Neural crest cell (in vitro differentiated cells): ENCODE data around the gene BST1. TPM values are rescaled to one million over a fixed set of nuclear protein-coding genes. Genes with fewer than 3 reads are reported as not detected.
A peak's percentile ranks its signal among the peaks of the same experiment; 100 is the strongest.
"Not testable (repeated sequence)": the region's sequence is repeated elsewhere in the genome, so short reads cannot be mapped to it uniquely, and the experiment has no call there.

ENCODE experiments used
- DNase-seq: peaks from one replicate; pipeline ENCODE4 v3.0.0; 2021; ENCODE audit warnings: low read depth, mixed read lengths, low spot score
- H3K27ac Mint-ChIP-seq: one replicate; pipeline ENCODE4 v1.8.0; 2021; ENCODE audit warnings: mild to moderate bottlenecking, mixed read lengths; ENCODE audit not compliant: unreplicated experiment
- H3K27me3 Mint-ChIP-seq: 2 replicates; pipeline ENCODE4 v1.8.0; 2021; ENCODE audit warnings: low read depth, mild to moderate bottlenecking, mixed read lengths
- H3K36me3 Mint-ChIP-seq: 2 replicates; pipeline ENCODE4 v1.8.0; 2021; ENCODE audit warnings: low read depth, mild to moderate bottlenecking, mixed read lengths
- H3K4me1 Mint-ChIP-seq: 2 replicates; pipeline ENCODE4 v1.8.0; 2021; ENCODE audit warnings: mixed read lengths
- H3K4me3 Mint-ChIP-seq: one replicate; pipeline ENCODE4 v1.8.0; 2021; ENCODE audit warnings: mild to moderate bottlenecking, mixed read lengths
- H3K9me3 Mint-ChIP-seq: 2 replicates; pipeline ENCODE4 v1.8.0; 2021; ENCODE audit warnings: mixed read lengths
- total RNA-seq: library from RNA; stranded (reverse); gene quantifications from 2 replicates; pipeline ENCODE4 v1.2.1, GENCODE V29; 2021
- TF ChIP-seq, protein P1 (sequence below): fragments of 200-600 bp; sonication (generic); conservative IDR thresholded peaks from 2 replicates; pipeline ENCODE4 v1.5.0; 2021; ENCODE audit warnings: antibody characterized with exemption, mild to moderate bottlenecking

The BST1 gene
- total RNA-seq, 1 donor from 2014 or later, result 0.75 TPM

DNA sequence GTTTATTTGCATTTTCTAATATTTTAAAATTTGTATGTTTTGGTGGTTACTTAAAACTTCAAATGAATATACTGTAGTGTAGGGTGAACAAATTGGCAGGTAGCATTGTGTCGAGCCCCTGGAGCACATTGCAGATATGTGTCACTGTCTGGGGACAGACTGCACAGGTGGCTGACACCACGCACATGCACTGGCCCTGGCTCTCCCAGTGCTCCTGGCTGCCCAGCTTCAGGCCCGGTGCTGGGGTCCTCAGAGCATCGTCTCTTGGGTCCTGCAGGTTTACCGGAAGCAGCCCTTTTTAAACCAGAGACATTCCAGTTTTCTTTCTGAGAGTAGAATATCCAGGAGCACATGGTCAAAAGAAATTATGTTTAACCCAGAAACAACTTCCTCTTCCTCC, 15.6 kb downstream of the BST1 start:
- no peaks in the 10 kb centered on the region for H3K4me1 Mint-ChIP-seq
- no peaks in the 10 kb centered on the region for H3K36me3 Mint-ChIP-seq
- TF ChIP-seq, protein P1, sequence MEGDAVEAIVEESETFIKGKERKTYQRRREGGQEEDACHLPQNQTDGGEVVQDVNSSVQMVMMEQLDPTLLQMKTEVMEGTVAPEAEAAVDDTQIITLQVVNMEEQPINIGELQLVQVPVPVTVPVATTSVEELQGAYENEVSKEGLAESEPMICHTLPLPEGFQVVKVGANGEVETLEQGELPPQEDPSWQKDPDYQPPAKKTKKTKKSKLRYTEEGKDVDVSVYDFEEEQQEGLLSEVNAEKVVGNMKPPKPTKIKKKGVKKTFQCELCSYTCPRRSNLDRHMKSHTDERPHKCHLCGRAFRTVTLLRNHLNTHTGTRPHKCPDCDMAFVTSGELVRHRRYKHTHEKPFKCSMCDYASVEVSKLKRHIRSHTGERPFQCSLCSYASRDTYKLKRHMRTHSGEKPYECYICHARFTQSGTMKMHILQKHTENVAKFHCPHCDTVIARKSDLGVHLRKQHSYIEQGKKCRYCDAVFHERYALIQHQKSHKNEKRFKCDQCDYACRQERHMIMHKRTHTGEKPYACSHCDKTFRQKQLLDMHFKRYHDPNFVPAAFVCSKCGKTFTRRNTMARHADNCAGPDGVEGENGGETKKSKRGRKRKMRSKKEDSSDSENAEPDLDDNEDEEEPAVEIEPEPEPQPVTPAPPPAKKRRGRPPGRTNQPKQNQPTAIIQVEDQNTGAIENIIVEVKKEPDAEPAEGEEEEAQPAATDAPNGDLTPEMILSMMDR, result no peak
- no peak overlapping the region for H3K4me3 Mint-ChIP-seq
- DNase-seq, result no peak
- H3K27me3 Mint-ChIP-seq, result no peaks in the 10 kb centered on the region
- no peaks in the 10 kb centered on the region for H3K9me3 Mint-ChIP-seq
- no peak overlapping the region for H3K27ac Mint-ChIP-seq

DNA sequence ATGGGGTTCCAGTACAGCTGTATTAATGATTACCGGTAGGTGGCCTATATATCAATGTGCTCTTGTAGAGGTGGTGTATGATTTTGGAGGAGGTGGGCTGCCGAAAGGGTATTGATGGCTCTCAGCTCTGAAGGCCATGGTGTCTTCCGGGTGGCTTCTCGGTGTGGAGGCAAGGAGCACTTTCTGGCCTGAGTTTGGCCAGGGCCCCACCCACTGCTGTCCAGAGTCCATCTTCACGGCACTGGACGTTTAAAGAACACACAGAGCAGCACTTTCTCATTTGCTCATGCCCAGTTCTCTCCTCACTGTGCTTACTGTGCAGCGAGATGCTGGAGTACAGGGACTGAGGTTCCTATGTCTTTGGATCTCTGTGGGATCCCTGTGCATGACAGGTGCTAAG, 16.1 kb downstream of the BST1 start:
- no peaks in the 10 kb centered on the region for H3K36me3 Mint-ChIP-seq
- H3K4me3 Mint-ChIP-seq, result no peak overlapping the region
- no peak for DNase-seq
- TF ChIP-seq, protein P1, result no peak
- H3K9me3 Mint-ChIP-seq, result no peaks in the 10 kb centered on the region
- H3K27me3 Mint-ChIP-seq, result no peaks in the 10 kb centered on the region
- H3K27ac Mint-ChIP-seq, result no peak overlapping the region
- H3K4me1 Mint-ChIP-seq, result no peaks in the 10 kb centered on the region

DNA sequence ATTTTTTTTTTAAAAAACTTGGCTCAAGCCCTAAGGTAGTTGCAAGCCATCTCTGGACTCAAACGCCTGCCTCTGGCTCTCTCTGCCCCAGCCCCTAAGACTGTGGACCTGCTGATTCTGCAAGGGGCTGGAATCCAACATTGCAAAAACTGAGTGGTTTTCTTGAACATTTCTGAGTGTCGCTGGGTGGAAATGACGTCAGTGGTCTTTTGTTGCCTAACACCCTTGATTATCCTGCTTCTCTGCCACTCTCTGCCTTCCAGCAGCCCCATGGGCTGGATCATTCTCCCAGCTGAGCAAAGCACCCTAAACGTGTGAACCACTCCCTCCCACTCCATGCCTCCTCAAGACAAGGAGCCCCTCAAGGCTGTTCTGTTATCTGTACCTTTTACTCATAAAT, 16.6 kb downstream of the BST1 start:
- H3K27ac Mint-ChIP-seq, result no peak overlapping the region
- no peaks in the 10 kb centered on the region for H3K9me3 Mint-ChIP-seq
- H3K4me1 Mint-ChIP-seq, result no peaks in the 10 kb centered on the region
- H3K36me3 Mint-ChIP-seq, result no peaks in the 10 kb centered on the region
- no peaks in the 10 kb centered on the region for H3K27me3 Mint-ChIP-seq
- H3K4me3 Mint-ChIP-seq, result no peak overlapping the region
- no peak for DNase-seq
- TF ChIP-seq, protein P1, result no peak

DNA sequence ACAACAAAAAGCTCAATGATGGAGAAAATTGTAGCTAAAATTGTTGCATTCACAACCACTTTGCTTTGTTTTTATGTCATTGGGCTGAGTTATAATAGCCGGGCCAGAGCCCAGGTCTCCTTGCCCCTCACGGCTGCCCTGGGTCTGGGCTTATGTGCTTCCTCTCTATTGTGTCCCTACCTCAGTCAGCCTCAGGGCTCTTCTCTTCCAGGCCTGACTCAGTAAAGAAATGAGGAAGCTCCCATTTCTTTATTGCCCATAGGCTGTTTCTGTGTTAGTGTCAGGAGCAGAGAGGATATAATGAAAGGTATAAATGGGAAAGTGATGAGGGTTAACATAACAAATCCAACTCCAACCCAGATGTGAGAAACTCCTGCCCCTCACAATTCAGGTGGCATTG, 18.0 kb downstream of the BST1 start:
- DNase-seq, result no peak
- H3K9me3 Mint-ChIP-seq, result no peaks in the 10 kb centered on the region
- H3K27me3 Mint-ChIP-seq, result no peaks in the 10 kb centered on the region
- no peak overlapping the region for H3K27ac Mint-ChIP-seq
- H3K4me1 Mint-ChIP-seq, result no peaks in the 10 kb centered on the region
- TF ChIP-seq, protein P1, result no peak
- no peak overlapping the region for H3K4me3 Mint-ChIP-seq
- no peaks in the 10 kb centered on the region for H3K36me3 Mint-ChIP-seq

DNA sequence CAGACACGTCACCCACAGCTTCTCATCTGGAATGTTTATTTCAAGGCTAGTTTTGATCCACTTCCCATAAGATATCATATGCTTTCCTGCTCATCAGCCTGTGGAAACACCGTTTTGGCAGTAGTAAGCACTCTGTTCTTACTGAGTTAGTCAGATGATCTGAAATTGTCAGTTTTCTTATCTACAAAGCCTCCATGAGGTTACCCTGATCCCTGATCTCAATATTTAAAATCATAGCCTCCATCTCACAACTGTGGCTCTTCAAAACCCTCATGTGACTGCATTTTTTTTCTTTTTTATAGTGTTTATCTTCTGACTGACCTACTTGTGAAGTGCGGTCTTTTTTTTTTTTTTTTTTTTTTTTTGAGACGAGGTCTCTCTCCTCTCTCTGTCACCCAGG, 22.7 kb downstream of the BST1 start:
- TF ChIP-seq, protein P1, result no peak
- Mint-ChIP-seq H3K9me3 (no peaks in the 10 kb centered on the region), H3K4me3 (no peak overlapping the region), H3K27ac (no peak overlapping the region), H3K27me3 (no peaks in the 10 kb centered on the region), H3K36me3 (no peaks in the 10 kb centered on the region), H3K4me1 (no peaks in the 10 kb centered on the region)
- DNase-seq, result no peak

DNA sequence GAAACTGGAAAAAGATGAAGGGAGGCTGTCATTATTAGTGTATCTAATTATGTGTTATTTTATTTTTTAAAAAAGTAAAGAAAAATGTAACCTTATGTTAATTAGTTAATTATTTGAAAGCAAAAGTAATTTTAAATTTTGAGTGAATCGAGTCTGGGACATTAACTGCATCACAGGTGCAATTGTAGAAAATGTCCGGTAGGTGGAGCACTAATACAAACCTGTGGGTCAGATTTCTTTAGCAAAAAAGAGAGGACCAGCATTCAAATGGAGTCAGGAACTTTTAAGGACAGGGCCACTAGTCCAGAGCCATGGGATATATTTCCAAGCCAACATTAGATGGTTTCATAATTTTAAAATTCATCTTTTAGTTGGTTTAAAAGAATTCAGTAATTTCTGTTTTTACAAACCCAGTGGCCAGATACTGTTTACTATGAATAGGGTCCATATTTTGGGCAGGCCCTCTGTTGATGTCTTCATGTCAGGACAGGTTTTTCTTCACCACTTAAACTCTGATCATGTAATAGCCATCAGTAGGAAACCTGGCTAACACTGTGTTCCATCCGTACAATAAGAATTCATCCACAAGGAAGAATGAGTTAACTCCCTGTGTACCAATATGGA, 27.2 kb downstream of the BST1 start:
- no peak overlapping the region for H3K27ac Mint-ChIP-seq
- H3K4me1 Mint-ChIP-seq, result no peaks in the 10 kb centered on the region
- peaks cover 3% of the 10 kb centered on the region for H3K9me3 Mint-ChIP-seq
- H3K36me3 Mint-ChIP-seq, result no peaks in the 10 kb centered on the region
- no peak for DNase-seq
- TF ChIP-seq, protein P1, result peak; percentile 87
- H3K27me3 Mint-ChIP-seq, result no peaks in the 10 kb centered on the region
- H3K4me3 Mint-ChIP-seq, result no peak overlapping the region

DNA sequence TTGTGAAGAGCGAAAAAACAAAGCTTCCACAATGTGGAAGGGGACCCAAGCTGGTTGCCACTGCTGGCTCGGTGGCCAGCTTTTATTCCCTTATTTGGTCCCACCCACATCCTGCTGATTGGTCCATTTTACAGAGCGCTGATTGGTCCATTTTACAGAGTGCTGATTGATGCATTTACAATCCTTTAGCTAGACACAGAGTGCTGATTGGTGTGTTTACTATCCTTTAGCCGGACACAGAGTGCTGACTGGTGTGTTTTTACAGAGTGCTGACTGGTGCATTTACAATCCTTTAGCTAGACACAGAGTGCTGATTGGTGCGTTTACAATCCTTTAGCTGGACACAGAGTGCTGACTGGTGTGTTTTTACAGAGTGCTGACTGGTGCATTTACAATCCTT, 30.2 kb downstream of the BST1 start:
- not testable (repeated sequence) for H3K4me1 Mint-ChIP-seq, H3K27me3 Mint-ChIP-seq, DNase-seq, H3K36me3 Mint-ChIP-seq, H3K4me3 Mint-ChIP-seq, H3K9me3 Mint-ChIP-seq, H3K27ac Mint-ChIP-seq
